Osteocyte (in vitro differentiated cells): ENCODE results near the gene OSBPL8. TPM values are rescaled to one million over a fixed set of nuclear protein-coding genes. Genes with fewer than 3 reads are reported as not detected.

ENCODE experiments used
- DNase-seq: peaks from one replicate; pipeline ENCODE4 v3.0.0; 2021; ENCODE audit warnings: mixed read lengths; ENCODE audit not compliant: unreplicated experiment; ENCODE audit errors: extremely low spot score
- H3K27ac Mint-ChIP-seq: one replicate; pipeline ENCODE4 v1.8.0; 2021; ENCODE audit warnings: mild to moderate bottlenecking, mixed read lengths; ENCODE audit not compliant: unreplicated experiment
- H3K27me3 Mint-ChIP-seq: one replicate; pipeline ENCODE4 v1.8.0; 2021; ENCODE audit warnings: mixed read lengths; ENCODE audit not compliant: unreplicated experiment
- H3K36me3 Mint-ChIP-seq: one replicate; pipeline ENCODE4 v1.8.0; 2021; ENCODE audit warnings: mixed read lengths; ENCODE audit not compliant: unreplicated experiment
- H3K4me1 Mint-ChIP-seq: one replicate; pipeline ENCODE4 v1.8.0; 2021; ENCODE audit warnings: mixed read lengths; ENCODE audit not compliant: unreplicated experiment
- H3K4me3 Mint-ChIP-seq: one replicate; pipeline ENCODE4 v1.8.0; 2021; ENCODE audit warnings: mild to moderate bottlenecking, moderate library complexity, mixed read lengths; ENCODE audit not compliant: unreplicated experiment
- H3K9me3 Mint-ChIP-seq: one replicate; pipeline ENCODE4 v1.8.0; 2021; ENCODE audit warnings: mixed read lengths; ENCODE audit not compliant: unreplicated experiment
- total RNA-seq: library from RNA; stranded (reverse); gene quantifications from 2 replicates; pipeline ENCODE4 v1.2.1, GENCODE V29; 2021
- TF ChIP-seq, protein P1 (sequence below): fragments of 200-600 bp; sonication (generic); IDR thresholded peaks from 2 replicates; pipeline ENCODE4 v1.5.0; 2021; ENCODE audit warnings: antibody characterized with exemption, mild to moderate bottlenecking, moderate library complexity

Gene OSBPL8
- total RNA-seq, 1 donor from 2014 or later, result 87.8 TPM

DNA sequence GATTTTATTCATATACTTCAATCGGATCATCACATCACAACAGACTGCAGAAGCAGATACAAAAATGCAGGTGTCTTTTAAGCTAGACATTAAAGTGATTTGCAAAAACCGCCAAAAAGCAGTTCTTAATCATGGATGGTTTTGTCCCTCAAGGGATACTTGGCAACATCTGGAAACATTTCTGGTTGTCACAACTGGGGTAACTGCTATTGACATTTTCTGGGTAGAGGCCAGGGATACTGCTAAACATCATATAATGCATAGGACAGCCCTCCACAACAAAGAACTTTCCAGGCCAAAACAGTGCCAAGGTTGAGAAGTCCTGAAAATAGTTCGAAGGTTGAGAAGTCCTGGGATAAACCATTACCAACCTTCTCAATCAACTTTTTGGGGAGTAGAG lies 109.6 kb downstream of the OSBPL8 start:
- no peak for DNase-seq
- Mint-ChIP-seq H3K9me3 (peaks cover 7% of the 10 kb centered on the region), H3K36me3 (peaks cover 16% of the 10 kb centered on the region), H3K27ac (peak overlapping the region; percentile 71), H3K4me1 (peaks cover 19% of the 10 kb centered on the region), H3K4me3 (no peak overlapping the region), H3K27me3 (no peaks in the 10 kb centered on the region)
- TF ChIP-seq, protein P1, sequence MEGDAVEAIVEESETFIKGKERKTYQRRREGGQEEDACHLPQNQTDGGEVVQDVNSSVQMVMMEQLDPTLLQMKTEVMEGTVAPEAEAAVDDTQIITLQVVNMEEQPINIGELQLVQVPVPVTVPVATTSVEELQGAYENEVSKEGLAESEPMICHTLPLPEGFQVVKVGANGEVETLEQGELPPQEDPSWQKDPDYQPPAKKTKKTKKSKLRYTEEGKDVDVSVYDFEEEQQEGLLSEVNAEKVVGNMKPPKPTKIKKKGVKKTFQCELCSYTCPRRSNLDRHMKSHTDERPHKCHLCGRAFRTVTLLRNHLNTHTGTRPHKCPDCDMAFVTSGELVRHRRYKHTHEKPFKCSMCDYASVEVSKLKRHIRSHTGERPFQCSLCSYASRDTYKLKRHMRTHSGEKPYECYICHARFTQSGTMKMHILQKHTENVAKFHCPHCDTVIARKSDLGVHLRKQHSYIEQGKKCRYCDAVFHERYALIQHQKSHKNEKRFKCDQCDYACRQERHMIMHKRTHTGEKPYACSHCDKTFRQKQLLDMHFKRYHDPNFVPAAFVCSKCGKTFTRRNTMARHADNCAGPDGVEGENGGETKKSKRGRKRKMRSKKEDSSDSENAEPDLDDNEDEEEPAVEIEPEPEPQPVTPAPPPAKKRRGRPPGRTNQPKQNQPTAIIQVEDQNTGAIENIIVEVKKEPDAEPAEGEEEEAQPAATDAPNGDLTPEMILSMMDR, result no peak

- no peak overlapping the region for H3K4me3 Mint-ChIP-seq
Measured at GRCh38 chr12:76449583-76449982, 110.0 kb downstream of the OSBPL8 start.

GRCh38 chr12:76449016-76449415 lies 110.6 kb downstream of the OSBPL8 start:
- Mint-ChIP-seq H3K4me3 (no peak overlapping the region), H3K27me3 (no peaks in the 10 kb centered on the region), H3K4me1 (peaks cover 27% of the 10 kb centered on the region), H3K36me3 (peaks cover 16% of the 10 kb centered on the region), H3K27ac (peak overlapping the region; percentile 71), H3K9me3 (peaks cover 7% of the 10 kb centered on the region)
- TF ChIP-seq, protein P1, result no peak
- no peak for DNase-seq

More at GRCh38 chr12:76449583-76449982, 110.0 kb downstream of the OSBPL8 start:
- TF ChIP-seq, protein P1, result no peak
- Mint-ChIP-seq H3K27me3 (no peaks in the 10 kb centered on the region), H3K36me3 (peaks cover 16% of the 10 kb centered on the region), H3K9me3 (peaks cover 7% of the 10 kb centered on the region), H3K27ac (peak overlapping the region; percentile 71), H3K4me1 (peaks cover 21% of the 10 kb centered on the region)
- no peak for DNase-seq

DNA sequence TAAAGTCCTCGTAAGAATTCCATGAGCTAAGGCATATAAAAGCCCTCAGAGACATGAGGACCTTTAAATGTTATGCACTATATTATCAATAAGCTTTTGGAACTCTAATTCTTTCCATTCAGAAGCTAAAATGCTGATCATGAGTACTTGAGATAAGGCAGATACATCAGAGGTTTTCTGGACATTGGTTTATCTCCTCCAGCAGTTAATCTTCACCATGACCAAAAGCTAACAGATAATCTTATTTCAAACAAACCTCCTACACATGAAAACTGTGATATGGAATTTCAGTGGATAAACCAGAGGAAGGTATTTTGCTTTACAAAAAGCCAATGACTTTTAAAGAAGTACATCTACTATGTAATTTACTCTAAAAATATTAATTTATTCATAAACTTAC lies 113.5 kb downstream of the OSBPL8 start:
- no peak for DNase-seq
- Mint-ChIP-seq H3K27me3 (no peaks in the 10 kb centered on the region), H3K9me3 (peaks cover 7% of the 10 kb centered on the region), H3K27ac (no peak overlapping the region), H3K36me3 (peaks cover 16% of the 10 kb centered on the region), H3K4me1 (peaks cover 29% of the 10 kb centered on the region), H3K4me3 (no peak overlapping the region)
- TF ChIP-seq, protein P1, result no peak

DNA sequence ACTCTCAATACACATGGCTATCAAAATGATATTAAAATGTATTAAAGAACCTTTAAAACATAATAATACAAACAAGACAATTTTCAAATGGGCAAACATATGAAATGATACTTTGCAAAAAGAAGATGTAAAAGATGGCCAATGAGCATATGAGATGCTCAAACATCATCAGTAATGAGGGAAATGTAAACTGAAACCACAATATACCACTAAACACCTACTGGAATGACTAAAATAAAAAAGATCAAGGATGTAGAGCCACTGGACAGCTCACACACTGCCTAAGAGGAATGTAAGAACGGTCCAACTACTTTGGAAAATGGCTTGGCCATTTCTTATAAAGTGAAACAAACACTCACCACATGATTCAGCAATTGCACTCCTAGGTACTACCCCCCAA lies 114.1 kb downstream of the OSBPL8 start:
- Mint-ChIP-seq H3K27me3 (no peaks in the 10 kb centered on the region), H3K36me3 (peaks cover 11% of the 10 kb centered on the region), H3K4me1 (peaks cover 24% of the 10 kb centered on the region), H3K9me3 (peaks cover 7% of the 10 kb centered on the region), H3K27ac (no peak overlapping the region), H3K4me3 (no peak overlapping the region)
- DNase-seq, result no peak
- TF ChIP-seq, protein P1, result no peak
